NB4 (cell line): ENCODE results near the gene SEC24C.
"Not testable (repeated sequence)": the region's sequence is repeated elsewhere in the genome, so short reads cannot be mapped to it uniquely, and the experiment has no call there.

ENCODE experiments used
- CTCF ChIP-seq: IDR thresholded peaks from one replicate; pipeline ENCODE4 v1.5.1; 2012; ENCODE audit warnings: low read depth, low read length
- POLR2A ChIP-seq: IDR thresholded peaks from 2 replicates; pipeline ENCODE4 v1.6.1; 2011; ENCODE audit warnings: mild to moderate bottlenecking; ENCODE audit not compliant: insufficient read length; ENCODE audit errors: extremely low read depth

- TF ChIP-seq CTCF, POLR2A: not testable (repeated sequence)
Observed at GRCh38 chr10:73695302-73695701, 48.9 kb upstream of the SEC24C start.
